GM19035 (cell line): ENCODE results near the gene HORMAD2.
"Not testable (repeated sequence)": the region's sequence is repeated elsewhere in the genome, so short reads cannot be mapped to it uniquely, and the experiment has no call there.

ENCODE experiments used
- ATAC-seq: cut with Tn5 transposase; IDR thresholded peaks from one replicate; pipeline ENCODE4 v1.9.1; 2021; ENCODE audit not compliant: unreplicated experiment

HORMAD2 gene

GRCh38 chr22:30187529-30188407 is 107.5 kb downstream of the HORMAD2 start:
- no peak for ATAC-seq

- ATAC-seq = no peak
Observed at GRCh38 chr22:30188911-30189310, 108.6 kb downstream of the HORMAD2 start.

DNA sequence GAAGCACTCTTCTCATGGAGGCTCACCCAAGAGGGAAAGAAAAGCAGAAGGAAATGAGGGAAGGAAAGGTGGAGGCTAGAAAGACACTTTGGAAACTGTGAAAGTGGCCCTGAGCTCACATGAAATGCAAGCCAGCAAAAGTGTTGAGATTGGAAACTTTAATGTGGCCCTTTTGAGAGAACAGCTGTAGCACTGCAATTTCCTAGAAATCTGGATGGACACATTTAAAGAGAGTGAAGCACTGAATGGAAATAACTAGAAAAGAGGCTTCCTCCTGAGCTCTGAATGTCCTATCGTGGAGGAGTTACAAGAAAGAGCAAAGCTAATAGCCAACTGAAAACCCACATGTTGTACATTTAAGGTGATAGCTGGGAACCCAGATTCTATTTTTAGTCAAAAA is 110.3 kb downstream of the HORMAD2 start:
- no peak for ATAC-seq

- ATAC-seq = no peak
Observed at GRCh38 chr22:30191040-30191701, 110.9 kb downstream of the HORMAD2 start.

DNA sequence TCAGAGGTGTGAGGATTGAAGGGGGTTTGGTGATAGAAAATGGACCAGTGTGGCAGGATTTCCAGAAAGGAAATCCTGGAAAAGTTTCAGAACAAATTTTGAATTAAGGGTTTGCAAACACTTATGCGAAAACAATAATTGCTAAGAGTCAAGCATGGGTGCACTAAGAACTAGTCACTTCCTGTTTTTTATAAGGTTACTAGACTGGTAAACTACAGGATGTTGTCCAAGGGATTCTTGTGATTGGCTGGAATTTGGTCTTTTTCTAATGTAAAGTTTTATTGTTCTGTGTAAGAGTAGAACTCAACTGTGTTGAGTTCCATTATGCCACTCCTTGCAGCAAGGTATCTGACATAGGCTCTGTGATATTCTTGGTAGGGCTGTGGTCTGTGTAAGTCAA is 112.2 kb downstream of the HORMAD2 start:
- no peak for ATAC-seq

DNA sequence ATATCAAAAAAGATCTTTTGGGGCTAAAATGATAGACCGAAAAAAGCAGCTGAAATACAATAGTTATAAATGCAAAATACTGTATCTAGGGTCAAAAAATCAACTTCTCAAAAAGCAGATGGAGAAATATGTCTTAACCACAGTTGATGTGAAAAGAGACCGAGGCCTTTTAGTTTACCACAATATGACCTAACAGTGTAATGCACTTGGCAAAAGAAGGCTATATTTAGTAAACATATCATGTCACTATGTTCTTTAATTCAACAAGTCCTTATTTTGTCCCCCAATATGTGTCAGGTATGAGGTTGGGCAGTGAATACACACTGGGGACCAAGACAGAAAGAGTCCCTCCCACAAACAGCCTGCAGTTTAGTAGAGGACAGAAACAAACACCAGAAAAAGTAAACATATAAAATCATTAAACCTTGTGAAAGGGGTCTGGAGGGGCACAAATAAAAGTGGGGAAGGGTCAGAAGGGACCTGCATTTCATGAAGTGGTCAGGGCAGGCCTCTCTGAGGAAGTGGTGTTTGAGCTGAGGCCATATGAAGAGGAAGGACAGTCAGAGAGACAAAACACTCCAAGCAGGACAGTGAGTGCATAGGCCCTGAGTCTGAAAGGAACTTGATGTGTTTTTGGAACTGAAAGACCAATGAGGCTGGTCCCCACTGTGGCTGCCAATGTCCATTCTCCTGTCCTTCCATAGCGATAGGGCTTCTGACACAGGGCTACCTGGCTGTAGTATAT is 112.9 kb downstream of the HORMAD2 start:
- no peak for ATAC-seq

DNA sequence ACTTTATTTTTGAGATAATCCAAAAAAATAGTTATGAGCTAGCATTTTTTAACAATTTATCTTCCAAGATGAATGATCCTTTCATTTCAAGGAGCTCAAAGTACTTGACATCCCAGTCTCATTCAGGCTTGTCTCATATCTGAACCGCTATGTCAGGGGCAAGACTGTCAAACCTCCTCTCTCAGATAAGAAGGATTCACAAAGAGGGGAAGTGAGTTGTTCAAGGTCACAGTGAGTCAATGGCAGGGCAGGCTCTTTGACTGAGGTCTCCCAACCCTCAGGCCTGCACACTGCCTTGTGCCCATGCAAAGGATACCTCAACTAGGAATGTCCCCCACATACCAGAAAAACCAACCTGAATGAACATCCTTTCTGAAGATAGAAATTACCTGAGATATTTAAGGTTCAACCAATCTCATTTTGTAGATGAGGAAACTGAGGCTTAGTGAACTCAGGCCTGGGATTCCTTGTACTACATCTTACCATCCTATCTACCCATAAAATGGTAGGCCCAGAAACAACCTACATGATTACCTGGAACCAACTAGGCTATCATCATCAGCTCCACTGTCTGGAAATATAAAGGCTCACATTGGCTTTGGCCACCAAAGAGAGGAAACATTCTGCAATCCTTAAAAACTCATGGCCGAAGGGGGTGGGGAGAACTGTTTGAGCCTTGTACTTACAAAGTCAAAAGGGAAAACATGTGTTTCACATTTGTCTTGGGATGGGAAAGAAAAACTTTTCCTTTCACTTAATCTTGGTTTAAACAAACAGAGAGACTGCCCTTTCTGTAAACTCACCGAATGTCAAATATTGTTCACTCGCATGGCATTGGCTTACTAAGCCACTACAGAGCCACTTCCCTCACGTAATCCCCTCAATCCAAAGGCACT is 115.2 kb downstream of the HORMAD2 start:
- no peak for ATAC-seq

- no peak for ATAC-seq
Observed at GRCh38 chr22:30196141-30196879, 116.0 kb downstream of the HORMAD2 start.

GRCh38 chr22:30196880-30197336 is 116.6 kb downstream of the HORMAD2 start:
- ATAC-seq = no peak

DNA sequence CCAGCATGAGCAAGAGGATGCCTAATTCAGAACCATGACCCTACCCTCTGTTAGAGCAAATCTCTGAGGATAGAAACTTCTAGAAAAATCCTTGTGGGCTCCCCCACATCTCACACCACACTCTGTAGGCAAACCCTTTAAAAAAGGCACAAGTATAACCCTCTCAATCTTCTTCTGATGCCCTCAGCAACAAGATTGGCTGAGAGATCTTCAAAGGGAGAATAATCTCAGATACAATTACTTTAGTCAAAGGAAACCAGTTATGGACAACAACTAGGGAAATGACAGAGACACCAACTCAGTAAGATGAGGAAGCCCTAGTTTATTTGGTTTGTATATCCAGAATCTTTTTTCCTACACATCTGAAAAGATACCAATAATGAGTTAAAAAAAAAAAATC is 117.1 kb downstream of the HORMAD2 start:
- no peak for ATAC-seq

GRCh38 chr22:30198152-30198825 is 118.0 kb downstream of the HORMAD2 start:
- no peak for ATAC-seq

DNA sequence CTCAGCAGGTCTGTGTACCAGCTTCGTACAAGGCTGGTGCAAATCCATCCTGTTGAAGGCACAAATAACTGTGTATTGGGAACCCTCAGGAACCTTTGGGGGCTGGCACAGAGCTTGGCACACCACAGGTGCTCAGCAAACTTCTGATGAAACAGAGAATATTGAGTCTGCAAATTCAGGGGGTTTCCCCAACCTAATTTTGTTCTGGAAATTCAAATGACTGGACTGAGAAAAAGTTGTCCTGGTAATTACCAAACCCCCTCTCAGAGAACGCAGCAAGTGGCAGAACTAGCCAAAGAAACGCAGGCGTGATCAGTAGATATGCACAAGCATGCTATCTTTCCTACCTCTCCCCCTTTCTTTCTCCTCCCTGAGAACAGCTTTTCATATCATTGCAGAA is 118.7 kb downstream of the HORMAD2 start:
- no peak for ATAC-seq

GRCh38 chr22:30200905-30201304 is 120.6 kb downstream of the HORMAD2 start:
- ATAC-seq = not testable (repeated sequence)

- ATAC-seq = no peak
Observed at GRCh38 chr22:30201945-30202344, 121.7 kb downstream of the HORMAD2 start.

- ATAC-seq = no peak
Observed at GRCh38 chr22:30202531-30203006, 122.3 kb downstream of the HORMAD2 start.

- no peak for ATAC-seq
Observed at GRCh38 chr22:30204015-30204741, 123.9 kb downstream of the HORMAD2 start.

DNA sequence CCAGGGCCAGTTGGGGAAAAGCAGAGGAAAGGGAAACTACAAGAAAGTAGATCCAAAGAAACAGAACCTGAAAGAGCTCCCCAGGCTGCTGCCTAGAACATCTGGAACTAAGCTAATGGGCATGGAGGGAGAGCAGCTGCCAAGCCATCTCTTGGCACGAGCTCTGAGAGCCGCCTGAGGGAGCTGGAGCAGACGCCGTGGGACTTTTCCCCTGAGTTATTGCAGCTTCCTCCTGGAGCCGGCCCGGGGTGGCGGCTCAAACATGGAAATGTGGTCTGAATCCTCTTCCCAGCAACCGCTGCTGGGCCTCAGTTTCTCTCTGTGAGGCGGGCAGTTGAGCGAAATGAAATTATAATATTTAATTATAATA is 124.5 kb downstream of the HORMAD2 start:
- ATAC-seq = no peak

GRCh38 chr22:30205281-30206115 is 125.2 kb downstream of the HORMAD2 start:
- ATAC-seq = no peak
